Liver (tissue), 9 donors: ENCODE measurements around the gene RGS17. TPM values are rescaled to one million over a fixed set of nuclear protein-coding genes. Genes with fewer than 3 reads are reported as not detected.

ENCODE experiments used
- DNase-seq: peaks from one replicate; pipeline ENCODE4 v3.0.0-alpha.2; 2017; ENCODE audit warnings: low spot score
- H3K27ac ChIP-seq, 2 donors: one replicate each; pipeline ENCODE4 v1.7.0; 2013; ENCODE audit warnings: inconsistent platforms in 2 of 2, low read length in 2 of 2, control low read depth in 1 of 2, low read depth in 1 of 2, mild to moderate bottlenecking in 1 of 2
- H3K27me3 ChIP-seq, 4 donors: one replicate each; pipeline versions ENCODE4 v1.6.1 to v1.7.0; 2013; ENCODE audit warnings: low read length in 3 of 4, inconsistent platforms in 1 of 4, mild to moderate bottlenecking in 1 of 4, moderate library complexity in 1 of 4; ENCODE audit not compliant: control insufficient read depth in 4 of 4, insufficient read depth in 4 of 4
- H3K36me3 ChIP-seq, 4 donors: one replicate each; pipeline versions ENCODE4 v1.6.1 to v1.7.0; 2013; ENCODE audit warnings: low read length in 3 of 4, mild to moderate bottlenecking in 3 of 4, low read depth in 1 of 4, moderate library complexity in 1 of 4; ENCODE audit not compliant: control insufficient read depth in 4 of 4, insufficient read depth in 3 of 4
- H3K4me1 ChIP-seq, 4 donors: one replicate each; pipeline versions ENCODE4 v1.6.1 to v1.7.0; 2013; ENCODE audit warnings: low read length in 3 of 4, mild to moderate bottlenecking in 3 of 4, moderate library complexity in 1 of 4; ENCODE audit not compliant: control insufficient read depth in 4 of 4, insufficient read depth in 4 of 4
- H3K4me3 ChIP-seq, 3 donors: one replicate each; pipeline versions ENCODE4 v1.6.1 to v1.7.0; 2013; ENCODE audit warnings: low read length in 3 of 3, control low read depth in 1 of 3, low read depth in 1 of 3, mild to moderate bottlenecking in 1 of 3
- H3K9ac ChIP-seq, 2 donors: one replicate each; pipeline ENCODE4 v1.7.0; 2013; ENCODE audit warnings: low read length in 2 of 2, mild to moderate bottlenecking in 2 of 2, moderate library complexity in 2 of 2, control low read depth in 1 of 2, low read depth in 1 of 2
- H3K9me3 ChIP-seq, 4 donors: one replicate each; pipeline versions ENCODE4 v1.6.1 to v1.7.0; 2013; ENCODE audit warnings: low read length in 3 of 4; ENCODE audit not compliant: control insufficient read depth in 4 of 4
- EGR1 ChIP-seq, 2 donors: IDR thresholded peaks; 2 replicates each; pipeline ENCODE4 v1.6.1; 2016 to 2018; ENCODE audit warnings: antibody characterized with exemption in 2 of 2, low read depth in 2 of 2
- FOXA1 ChIP-seq: IDR thresholded peaks from 2 replicates; pipeline ENCODE4 v1.6.1; 2016; ENCODE audit warnings: antibody characterized with exemption
- GABPA ChIP-seq, 2 donors: IDR thresholded peaks in 1 of 2; conservative IDR thresholded peaks in 1 of 2; 2 replicates each; pipeline ENCODE4 v1.6.1; 2016; ENCODE audit warnings: antibody characterized with exemption in 2 of 2, mild to moderate bottlenecking in 1 of 2, moderate library complexity in 1 of 2
- HNF4A ChIP-seq, 2 donors: conservative IDR thresholded peaks; 2 replicates each; pipeline ENCODE4 v1.6.1; 2016; ENCODE audit warnings: antibody characterized with exemption in 2 of 2, mild to moderate bottlenecking in 2 of 2
- HNF4G ChIP-seq: IDR thresholded peaks from 2 replicates; pipeline ENCODE4 v1.6.1; 2016; ENCODE audit warnings: antibody characterized with exemption
- JUND ChIP-seq, 2 donors: IDR thresholded peaks; 2 replicates each; pipeline ENCODE4 v1.6.1; 2016; ENCODE audit warnings: antibody characterized with exemption in 2 of 2
- NR2F2 ChIP-seq: IDR thresholded peaks from 2 replicates; pipeline ENCODE4 v1.6.1; 2016; ENCODE audit warnings: antibody characterized with exemption
- RAD21 ChIP-seq, 2 donors: IDR thresholded peaks; 2 replicates each; pipeline ENCODE4 v1.6.1; 2016; ENCODE audit warnings: antibody characterized with exemption in 2 of 2, mild to moderate bottlenecking in 2 of 2
- RXRA ChIP-seq, 2 donors: IDR thresholded peaks; 2 replicates each; pipeline ENCODE4 v1.6.1; 2017 to 2018; ENCODE audit warnings: antibody characterized with exemption in 2 of 2, mild to moderate bottlenecking in 1 of 2
- TAF1 ChIP-seq: conservative IDR thresholded peaks from 2 replicates; pipeline ENCODE4 v1.6.1; 2016; ENCODE audit warnings: antibody characterized with exemption, mild to moderate bottlenecking
- WGBS: extraction: QIAGEN DNeasy Blood & Tissue Kit; methylation state at CpG from one replicate; pipeline ENCODE4 v1.1.7; 2013; 5-methylcytosine and 5-hydroxymethylcytosine counted together
- polyA plus RNA-seq, 2 donors: library from polyadenylated mRNA; stranded (reverse) in 1 of 2; unstranded in 1 of 2; fragments of 200-250 nt in 1 of 2; fragments of >200 nt in 1 of 2; fragmentation: Nextera tagmentation in 1 of 2; extraction: Ambion mirVana in 1 of 2; gene quantifications; one replicate each; pipeline versions ENCODE4 v1.2.1 to v1.2.3, GENCODE V29; 2013 to 2015
- total RNA-seq, 2 donors: library from RNA; depleted of rRNA; stranded (reverse); fragments of >200 nt; gene quantifications; one replicate each; pipeline ENCODE4 v1.2.3, GENCODE V29; 2014
- TF ChIP-seq, protein P1 (sequence below): IDR thresholded peaks from 2 replicates; pipeline ENCODE4 v1.6.1; 2016; ENCODE audit warnings: antibody characterized with exemption
- TF ChIP-seq, protein P2 (sequence below): fragments of 150-350 bp; IDR thresholded peaks from 2 replicates; pipeline ENCODE4 v1.5.1; 2017; ENCODE audit warnings: improper control_type of control experiment, low read depth, low read length; ENCODE audit not compliant: missing input control
- TF ChIP-seq, protein P3 (sequence below): IDR thresholded peaks from 2 replicates; pipeline ENCODE4 v1.6.1; 2016; ENCODE audit warnings: antibody characterized with exemption, mild to moderate bottlenecking
- TF ChIP-seq, protein P4 (sequence below): IDR thresholded peaks from 2 replicates; pipeline ENCODE4 v1.6.1; 2016; ENCODE audit warnings: antibody characterized with exemption
- TF ChIP-seq, protein P5 (sequence below): IDR thresholded peaks from 2 replicates; pipeline ENCODE4 v1.6.1; 2016; ENCODE audit warnings: antibody characterized with exemption
- donor health status: healthy.
- donor health status: healthy.
- donor health status: healthy.
- donor health status: healthy.
- donor health status: healthy.

The RGS17 gene
- total and polyA plus RNA-seq, 4 donors: under 0.01 to 0.09 (median 0.03) TPM

DNA sequence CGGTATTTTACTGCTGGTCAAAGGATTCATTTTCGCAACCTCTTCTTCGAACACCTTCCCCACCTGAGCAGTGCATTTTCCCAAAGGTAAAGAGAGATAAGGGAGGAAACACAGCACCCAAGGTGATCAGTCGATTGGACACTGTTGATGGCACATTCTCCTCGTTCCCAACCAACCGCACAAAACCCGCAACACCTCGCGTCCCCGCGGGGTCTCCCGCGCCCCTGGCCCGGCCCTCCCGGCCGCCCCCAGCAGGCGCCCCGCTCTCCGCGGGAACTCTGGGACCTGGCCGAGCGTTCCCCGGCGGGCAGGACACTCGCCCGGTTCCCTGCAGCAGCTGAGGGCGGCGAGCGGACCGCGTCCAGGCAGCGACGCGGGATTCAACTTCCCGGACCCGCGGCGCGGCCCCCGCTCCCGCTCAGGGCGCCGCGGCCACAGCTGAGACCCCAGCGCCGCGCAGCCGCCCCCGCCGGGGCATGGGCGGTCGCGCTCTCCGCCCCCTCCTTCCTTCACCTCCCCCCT lies 506 bp downstream of the RGS17 start:
- Histone ChIP-seq H3K9ac (no peak overlapping the region), H3K4me3 (peak overlapping the region in 2 of 3 donors; percentile 25 to 68), H3K9me3 (no peaks in the 10 kb centered on the region), H3K36me3 (no peaks in the 10 kb centered on the region), H3K27ac (no peak overlapping the region), H3K4me1 (peaks cover 8 to 15% (median 14%) of the 10 kb centered on the region in 4 donors), H3K27me3 (peaks cover 0 to 24% (median 6%) of the 10 kb centered on the region in 4 donors)
- TF ChIP-seq HNF4G (no peak), HNF4A (conservative IDR thresholded peaks at IDR 0.05) (no peak), NR2F2 (no peak), JUND (IDR thresholded peaks at IDR 0.05) (no peak), GABPA (IDR thresholded peaks at IDR 0.05 in 1 of 2, conservative IDR thresholded peaks at IDR 0.05 in 1 of 2) (no peak), FOXA1 (no peak), RXRA (IDR thresholded peaks at IDR 0.05) (no peak), EGR1 (IDR thresholded peaks at IDR 0.05; ENCODE audit: low read depth in 2 of 2) (no peak), TAF1 (no peak), RAD21 (IDR thresholded peaks at IDR 0.05) (no peak)
- TF ChIP-seq, protein P1, sequence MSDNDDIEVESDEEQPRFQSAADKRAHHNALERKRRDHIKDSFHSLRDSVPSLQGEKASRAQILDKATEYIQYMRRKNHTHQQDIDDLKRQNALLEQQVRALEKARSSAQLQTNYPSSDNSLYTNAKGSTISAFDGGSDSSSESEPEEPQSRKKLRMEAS: no peak
- TF ChIP-seq, protein P2, sequence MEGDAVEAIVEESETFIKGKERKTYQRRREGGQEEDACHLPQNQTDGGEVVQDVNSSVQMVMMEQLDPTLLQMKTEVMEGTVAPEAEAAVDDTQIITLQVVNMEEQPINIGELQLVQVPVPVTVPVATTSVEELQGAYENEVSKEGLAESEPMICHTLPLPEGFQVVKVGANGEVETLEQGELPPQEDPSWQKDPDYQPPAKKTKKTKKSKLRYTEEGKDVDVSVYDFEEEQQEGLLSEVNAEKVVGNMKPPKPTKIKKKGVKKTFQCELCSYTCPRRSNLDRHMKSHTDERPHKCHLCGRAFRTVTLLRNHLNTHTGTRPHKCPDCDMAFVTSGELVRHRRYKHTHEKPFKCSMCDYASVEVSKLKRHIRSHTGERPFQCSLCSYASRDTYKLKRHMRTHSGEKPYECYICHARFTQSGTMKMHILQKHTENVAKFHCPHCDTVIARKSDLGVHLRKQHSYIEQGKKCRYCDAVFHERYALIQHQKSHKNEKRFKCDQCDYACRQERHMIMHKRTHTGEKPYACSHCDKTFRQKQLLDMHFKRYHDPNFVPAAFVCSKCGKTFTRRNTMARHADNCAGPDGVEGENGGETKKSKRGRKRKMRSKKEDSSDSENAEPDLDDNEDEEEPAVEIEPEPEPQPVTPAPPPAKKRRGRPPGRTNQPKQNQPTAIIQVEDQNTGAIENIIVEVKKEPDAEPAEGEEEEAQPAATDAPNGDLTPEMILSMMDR: no peak
- TF ChIP-seq, protein P3, sequence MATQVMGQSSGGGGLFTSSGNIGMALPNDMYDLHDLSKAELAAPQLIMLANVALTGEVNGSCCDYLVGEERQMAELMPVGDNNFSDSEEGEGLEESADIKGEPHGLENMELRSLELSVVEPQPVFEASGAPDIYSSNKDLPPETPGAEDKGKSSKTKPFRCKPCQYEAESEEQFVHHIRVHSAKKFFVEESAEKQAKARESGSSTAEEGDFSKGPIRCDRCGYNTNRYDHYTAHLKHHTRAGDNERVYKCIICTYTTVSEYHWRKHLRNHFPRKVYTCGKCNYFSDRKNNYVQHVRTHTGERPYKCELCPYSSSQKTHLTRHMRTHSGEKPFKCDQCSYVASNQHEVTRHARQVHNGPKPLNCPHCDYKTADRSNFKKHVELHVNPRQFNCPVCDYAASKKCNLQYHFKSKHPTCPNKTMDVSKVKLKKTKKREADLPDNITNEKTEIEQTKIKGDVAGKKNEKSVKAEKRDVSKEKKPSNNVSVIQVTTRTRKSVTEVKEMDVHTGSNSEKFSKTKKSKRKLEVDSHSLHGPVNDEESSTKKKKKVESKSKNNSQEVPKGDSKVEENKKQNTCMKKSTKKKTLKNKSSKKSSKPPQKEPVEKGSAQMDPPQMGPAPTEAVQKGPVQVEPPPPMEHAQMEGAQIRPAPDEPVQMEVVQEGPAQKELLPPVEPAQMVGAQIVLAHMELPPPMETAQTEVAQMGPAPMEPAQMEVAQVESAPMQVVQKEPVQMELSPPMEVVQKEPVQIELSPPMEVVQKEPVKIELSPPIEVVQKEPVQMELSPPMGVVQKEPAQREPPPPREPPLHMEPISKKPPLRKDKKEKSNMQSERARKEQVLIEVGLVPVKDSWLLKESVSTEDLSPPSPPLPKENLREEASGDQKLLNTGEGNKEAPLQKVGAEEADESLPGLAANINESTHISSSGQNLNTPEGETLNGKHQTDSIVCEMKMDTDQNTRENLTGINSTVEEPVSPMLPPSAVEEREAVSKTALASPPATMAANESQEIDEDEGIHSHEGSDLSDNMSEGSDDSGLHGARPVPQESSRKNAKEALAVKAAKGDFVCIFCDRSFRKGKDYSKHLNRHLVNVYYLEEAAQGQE: no peak
- TF ChIP-seq, protein P4, sequence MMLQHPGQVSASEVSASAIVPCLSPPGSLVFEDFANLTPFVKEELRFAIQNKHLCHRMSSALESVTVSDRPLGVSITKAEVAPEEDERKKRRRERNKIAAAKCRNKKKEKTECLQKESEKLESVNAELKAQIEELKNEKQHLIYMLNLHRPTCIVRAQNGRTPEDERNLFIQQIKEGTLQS: no peak
- TF ChIP-seq, protein P5, sequence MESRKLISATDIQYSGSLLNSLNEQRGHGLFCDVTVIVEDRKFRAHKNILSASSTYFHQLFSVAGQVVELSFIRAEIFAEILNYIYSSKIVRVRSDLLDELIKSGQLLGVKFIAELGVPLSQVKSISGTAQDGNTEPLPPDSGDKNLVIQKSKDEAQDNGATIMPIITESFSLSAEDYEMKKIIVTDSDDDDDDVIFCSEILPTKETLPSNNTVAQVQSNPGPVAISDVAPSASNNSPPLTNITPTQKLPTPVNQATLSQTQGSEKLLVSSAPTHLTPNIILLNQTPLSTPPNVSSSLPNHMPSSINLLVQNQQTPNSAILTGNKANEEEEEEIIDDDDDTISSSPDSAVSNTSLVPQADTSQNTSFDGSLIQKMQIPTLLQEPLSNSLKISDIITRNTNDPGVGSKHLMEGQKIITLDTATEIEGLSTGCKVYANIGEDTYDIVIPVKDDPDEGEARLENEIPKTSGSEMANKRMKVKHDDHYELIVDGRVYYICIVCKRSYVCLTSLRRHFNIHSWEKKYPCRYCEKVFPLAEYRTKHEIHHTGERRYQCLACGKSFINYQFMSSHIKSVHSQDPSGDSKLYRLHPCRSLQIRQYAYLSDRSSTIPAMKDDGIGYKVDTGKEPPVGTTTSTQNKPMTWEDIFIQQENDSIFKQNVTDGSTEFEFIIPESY: no peak
- DNase-seq: no peak
- 2% methylated on average over 54 of the region's 54 CpGs for WGBS
